Neural cell (in vitro differentiated cells): ENCODE data around the gene PDZD4. TPM values are rescaled to one million over a fixed set of nuclear protein-coding genes. Genes with fewer than 3 reads are reported as not detected.

ENCODE experiments used
- H2AFZ ChIP-seq: fragments of 200-600, 300-800 bp; sonication (generic), shearing (Covaris generic); 2 replicates; pipeline ENCODE4 v1.6.0; 2014; ENCODE audit warnings: low read depth, mild to moderate bottlenecking, antibody characterized with exemption, low read length, moderate library complexity
- H3F3A ChIP-seq: fragments of 200-600 bp; shearing (Covaris generic); 2 replicates; pipeline ENCODE4 v1.6.1; 2016; ENCODE audit warnings: mild to moderate bottlenecking, moderate library complexity, mixed read lengths, antibody characterized with exemption, low read length; ENCODE audit not compliant: insufficient read depth, poor library complexity, severe bottlenecking
- H3K27ac ChIP-seq: fragments of 200-600, 300-800 bp; sonication (generic), shearing (Covaris generic); 2 replicates; pipeline ENCODE4 v1.5.1; 2014; ENCODE audit warnings: mild to moderate bottlenecking, low read length, moderate library complexity
- H3K27me3 ChIP-seq: fragments of 300-800, 200-600 bp; sonication (generic), shearing (Covaris generic); 2 replicates; pipeline ENCODE4 v1.6.0; 2014; ENCODE audit warnings: mild to moderate bottlenecking, low read depth, low read length, moderate library complexity; ENCODE audit not compliant: insufficient read depth
- H3K36me3 ChIP-seq: fragments of 300-800, 200-600 bp; sonication (generic), shearing (Covaris generic); 2 replicates; pipeline ENCODE4 v1.5.1; 2014; ENCODE audit warnings: mild to moderate bottlenecking, antibody characterized with exemption, low read length, moderate library complexity; ENCODE audit not compliant: insufficient read depth
- H3K4me2 ChIP-seq: fragments of 300-800, 200-600 bp; sonication (generic), shearing (Covaris generic); 2 replicates; pipeline ENCODE4 v1.6.0; 2014; ENCODE audit warnings: mild to moderate bottlenecking, low read length
- H3K4me3 ChIP-seq: fragments of 300-800, 200-600 bp; sonication (generic), shearing (Covaris generic); 2 replicates; pipeline ENCODE4 v1.5.1; 2014; ENCODE audit warnings: mild to moderate bottlenecking, low read length, moderate library complexity
- H3K79me2 ChIP-seq: fragments of 200-600 bp; shearing (Covaris generic); replicated peaks from 2 replicates; pipeline ENCODE4 v1.6.0; 2014; ENCODE audit warnings: mild to moderate bottlenecking, low read length, moderate library complexity; ENCODE audit not compliant: insufficient read depth
- H3K9ac ChIP-seq: fragments of 300-800, 200-600 bp; sonication (generic), shearing (Covaris generic); 2 replicates; pipeline ENCODE4 v1.6.1; 2016; ENCODE audit warnings: mild to moderate bottlenecking, low read length, mixed read lengths
- H3K9me2 ChIP-seq: fragments of 200-600 bp; shearing (Covaris generic); 2 replicates; pipeline ENCODE4 v1.6.1; 2016; ENCODE audit warnings: mild to moderate bottlenecking, low read length, mixed read lengths; ENCODE audit not compliant: insufficient read depth
- H3K9me3 ChIP-seq: fragments of 200-600, 300-800 bp; sonication (generic), shearing (Covaris generic); 2 replicates; pipeline ENCODE4 v1.6.1; 2016; ENCODE audit warnings: mild to moderate bottlenecking, mixed run types, low read length, moderate library complexity, mixed read lengths
- H4K20me1 ChIP-seq: fragments of 200-600 bp; shearing (Covaris generic); 2 replicates; pipeline ENCODE4 v1.6.1; 2016; ENCODE audit warnings: mild to moderate bottlenecking, mixed run types; ENCODE audit not compliant: insufficient read depth
- CTCF ChIP-seq: fragments of 450-650 bp; IDR thresholded peaks from 2 replicates; pipeline ENCODE4 v1.5.1; 2014; ENCODE audit warnings: antibody characterized with exemption, mild to moderate bottlenecking, moderate library complexity; ENCODE audit not compliant: poor library complexity, severe bottlenecking
- EP300 ChIP-seq: fragments of 450-650 bp; conservative IDR thresholded peaks from 2 replicates; pipeline ENCODE4 v1.6.1; 2014; ENCODE audit warnings: antibody characterized with exemption, mild to moderate bottlenecking, moderate library complexity; ENCODE audit not compliant: poor library complexity, severe bottlenecking
- EZH2 ChIP-seq: fragments of 200-600, 300-800 bp; shearing (Covaris generic), sonication (generic); IDR thresholded peaks from 2 replicates; pipeline ENCODE4 v1.6.1; 2014; ENCODE audit warnings: antibody characterized with exemption, low read length, borderline replicate concordance, mild to moderate bottlenecking; ENCODE audit not compliant: insufficient read depth, poor library complexity, severe bottlenecking
- MXI1 ChIP-seq: fragments of 450-650 bp; conservative IDR thresholded peaks from 2 replicates; pipeline ENCODE4 v1.6.1; 2014; ENCODE audit warnings: antibody characterized with exemption, mild to moderate bottlenecking; ENCODE audit not compliant: poor library complexity, severe bottlenecking
- POLR2AphosphoS5 ChIP-seq: IDR thresholded peaks from 2 replicates; pipeline ENCODE4 v1.6.1; 2012
- RAD21 ChIP-seq: fragments of 450-650 bp; conservative IDR thresholded peaks from 2 replicates; pipeline ENCODE4 v1.6.1; 2014; ENCODE audit warnings: antibody characterized with exemption, mild to moderate bottlenecking, moderate library complexity
- SMC3 ChIP-seq: fragments of 450-650 bp; conservative IDR thresholded peaks from 2 replicates; pipeline ENCODE4 v1.6.1; 2014; ENCODE audit warnings: antibody characterized with exemption, mild to moderate bottlenecking, moderate library complexity; ENCODE audit not compliant: poor library complexity
- TAF1 ChIP-seq: IDR thresholded peaks from 2 replicates; pipeline ENCODE4 v1.6.1; 2012; ENCODE audit warnings: low read depth
- polyA plus RNA-seq: library from polyadenylated mRNA; depleted of rRNA; stranded (reverse); fragments of >200 nt; gene quantifications from 2 replicates; pipeline ENCODE4 v1.2.3, GENCODE V29; 2014
- TF ChIP-seq, protein P1 (sequence below): IDR thresholded peaks from 2 replicates; pipeline ENCODE4 v1.6.1; 2012; ENCODE audit warnings: borderline replicate concordance

The PDZD4 gene
- polyA plus RNA-seq, 1 donor from 2014 or later = 343 TPM

- TF ChIP-seq MXI1 (no peak), TAF1 (no peak), EZH2 (no peak), RAD21 (no peak), EP300 (no peak), SMC3 (no peak), CTCF (no peak), POLR2AphosphoS5 (no peak)
- TF ChIP-seq, protein P1, sequence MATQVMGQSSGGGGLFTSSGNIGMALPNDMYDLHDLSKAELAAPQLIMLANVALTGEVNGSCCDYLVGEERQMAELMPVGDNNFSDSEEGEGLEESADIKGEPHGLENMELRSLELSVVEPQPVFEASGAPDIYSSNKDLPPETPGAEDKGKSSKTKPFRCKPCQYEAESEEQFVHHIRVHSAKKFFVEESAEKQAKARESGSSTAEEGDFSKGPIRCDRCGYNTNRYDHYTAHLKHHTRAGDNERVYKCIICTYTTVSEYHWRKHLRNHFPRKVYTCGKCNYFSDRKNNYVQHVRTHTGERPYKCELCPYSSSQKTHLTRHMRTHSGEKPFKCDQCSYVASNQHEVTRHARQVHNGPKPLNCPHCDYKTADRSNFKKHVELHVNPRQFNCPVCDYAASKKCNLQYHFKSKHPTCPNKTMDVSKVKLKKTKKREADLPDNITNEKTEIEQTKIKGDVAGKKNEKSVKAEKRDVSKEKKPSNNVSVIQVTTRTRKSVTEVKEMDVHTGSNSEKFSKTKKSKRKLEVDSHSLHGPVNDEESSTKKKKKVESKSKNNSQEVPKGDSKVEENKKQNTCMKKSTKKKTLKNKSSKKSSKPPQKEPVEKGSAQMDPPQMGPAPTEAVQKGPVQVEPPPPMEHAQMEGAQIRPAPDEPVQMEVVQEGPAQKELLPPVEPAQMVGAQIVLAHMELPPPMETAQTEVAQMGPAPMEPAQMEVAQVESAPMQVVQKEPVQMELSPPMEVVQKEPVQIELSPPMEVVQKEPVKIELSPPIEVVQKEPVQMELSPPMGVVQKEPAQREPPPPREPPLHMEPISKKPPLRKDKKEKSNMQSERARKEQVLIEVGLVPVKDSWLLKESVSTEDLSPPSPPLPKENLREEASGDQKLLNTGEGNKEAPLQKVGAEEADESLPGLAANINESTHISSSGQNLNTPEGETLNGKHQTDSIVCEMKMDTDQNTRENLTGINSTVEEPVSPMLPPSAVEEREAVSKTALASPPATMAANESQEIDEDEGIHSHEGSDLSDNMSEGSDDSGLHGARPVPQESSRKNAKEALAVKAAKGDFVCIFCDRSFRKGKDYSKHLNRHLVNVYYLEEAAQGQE = no peak
- H3K27ac ChIP-seq = no peak overlapping the region
- H3K27me3 ChIP-seq = no peaks in the 10 kb centered on the region
Observed at GRCh38 chrX:153802513-153803045, 27.8 kb downstream of the PDZD4 start.

DNA sequence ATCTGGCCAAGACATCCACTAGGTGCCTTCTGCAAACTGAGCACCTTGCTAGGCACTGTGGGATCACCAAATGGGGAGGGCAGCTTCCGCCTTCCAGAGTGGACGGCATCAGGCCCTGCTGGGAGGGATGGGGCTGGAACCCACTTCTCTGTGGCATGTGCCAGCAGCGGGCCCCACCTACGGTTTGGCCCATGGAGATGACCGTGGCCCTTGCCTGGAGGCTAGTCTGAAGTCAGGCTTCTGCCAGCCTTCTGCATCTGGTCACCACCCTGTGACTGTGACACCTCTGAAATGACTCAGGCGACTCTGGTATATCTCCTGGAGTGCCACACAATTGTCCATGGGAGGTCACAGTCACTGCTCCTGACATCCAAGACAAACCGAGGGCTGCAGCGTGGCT lies 28.7 kb downstream of the PDZD4 start:
- H3K4me2 ChIP-seq = no peak overlapping the region
- no peaks in the 10 kb centered on the region for H4K20me1 ChIP-seq
- no peaks in the 10 kb centered on the region for H3F3A ChIP-seq
- no peaks in the 10 kb centered on the region for H3K36me3 ChIP-seq
- H3K27me3 ChIP-seq = no peaks in the 10 kb centered on the region
- H3K9me2 ChIP-seq = no peaks in the 10 kb centered on the region
- H3K27ac ChIP-seq = no peak overlapping the region
- no peak overlapping the region for H2AFZ ChIP-seq
- H3K4me3 ChIP-seq = no peak overlapping the region
- no peaks in the 10 kb centered on the region for H3K9me3 ChIP-seq
- no peak overlapping the region for H3K9ac ChIP-seq
- H3K79me2 ChIP-seq = peaks cover 3% of the 10 kb centered on the region
- TF ChIP-seq EZH2 = no peak
- TF ChIP-seq, protein P1 = no peak
- TF ChIP-seq RAD21 = no peak
- TF ChIP-seq SMC3 = no peak

More at GRCh38 chrX:153802513-153803045, 27.8 kb downstream of the PDZD4 start:
- H3K9ac ChIP-seq = no peak overlapping the region
- no peaks in the 10 kb centered on the region for H3K36me3 ChIP-seq
- H3K9me3 ChIP-seq = no peaks in the 10 kb centered on the region
- H3K79me2 ChIP-seq = no peaks in the 10 kb centered on the region
- no peaks in the 10 kb centered on the region for H3F3A ChIP-seq
- no peaks in the 10 kb centered on the region for H4K20me1 ChIP-seq
- no peak overlapping the region for H2AFZ ChIP-seq
- no peak overlapping the region for H3K4me3 ChIP-seq
- no peak overlapping the region for H3K4me2 ChIP-seq
- H3K9me2 ChIP-seq = no peaks in the 10 kb centered on the region
